ENCODE data around the gene FAF2.

DNA sequence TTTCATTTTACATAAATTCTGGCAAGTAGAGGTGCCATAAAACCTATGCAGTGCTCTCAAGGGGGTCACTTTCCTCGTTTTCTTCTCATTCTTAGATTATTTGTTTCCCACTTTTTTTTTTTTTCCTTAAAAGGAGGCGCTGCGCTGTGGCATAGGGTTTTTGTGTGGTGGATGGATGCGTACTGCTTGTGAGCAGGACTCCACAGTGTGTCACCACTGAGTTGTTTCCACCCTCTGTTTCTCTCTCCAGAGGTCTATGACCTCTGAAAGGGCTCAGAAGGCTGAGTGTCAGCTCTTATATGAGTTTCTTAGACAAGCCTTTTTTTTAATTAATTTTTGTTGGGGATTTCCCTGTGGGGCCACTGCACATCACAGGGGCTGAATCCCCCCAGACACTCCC, 18.2 kb upstream of the FAF2 start:
- TF ChIP-seq, protein P1, sequence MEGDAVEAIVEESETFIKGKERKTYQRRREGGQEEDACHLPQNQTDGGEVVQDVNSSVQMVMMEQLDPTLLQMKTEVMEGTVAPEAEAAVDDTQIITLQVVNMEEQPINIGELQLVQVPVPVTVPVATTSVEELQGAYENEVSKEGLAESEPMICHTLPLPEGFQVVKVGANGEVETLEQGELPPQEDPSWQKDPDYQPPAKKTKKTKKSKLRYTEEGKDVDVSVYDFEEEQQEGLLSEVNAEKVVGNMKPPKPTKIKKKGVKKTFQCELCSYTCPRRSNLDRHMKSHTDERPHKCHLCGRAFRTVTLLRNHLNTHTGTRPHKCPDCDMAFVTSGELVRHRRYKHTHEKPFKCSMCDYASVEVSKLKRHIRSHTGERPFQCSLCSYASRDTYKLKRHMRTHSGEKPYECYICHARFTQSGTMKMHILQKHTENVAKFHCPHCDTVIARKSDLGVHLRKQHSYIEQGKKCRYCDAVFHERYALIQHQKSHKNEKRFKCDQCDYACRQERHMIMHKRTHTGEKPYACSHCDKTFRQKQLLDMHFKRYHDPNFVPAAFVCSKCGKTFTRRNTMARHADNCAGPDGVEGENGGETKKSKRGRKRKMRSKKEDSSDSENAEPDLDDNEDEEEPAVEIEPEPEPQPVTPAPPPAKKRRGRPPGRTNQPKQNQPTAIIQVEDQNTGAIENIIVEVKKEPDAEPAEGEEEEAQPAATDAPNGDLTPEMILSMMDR (IDR thresholded peaks at IDR 0.05; ENCODE audit: low read depth, low read length), result no peak
- no peak for TF ChIP-seq POLR2A (IDR thresholded peaks at IDR 0.05; ENCODE audit: extremely low read depth, insufficient read length)
- TF ChIP-seq MYC (IDR thresholded peaks at IDR 0.05; ENCODE audit: low read depth, low read length), result no peak
